Liver (tissue), 3 donors: Measurements from ENCODE around the gene CRABP2.

Experiments
- ATF3 ChIP-seq: IDR thresholded peaks from 2 replicates; pipeline ENCODE4 v1.6.1; 2016; ENCODE audit warnings: antibody characterized with exemption
- CTCF ChIP-seq: fragments of 150-350 bp; IDR thresholded peaks from 2 replicates; pipeline ENCODE4 v1.5.1; 2017; ENCODE audit warnings: improper control_type of control experiment, low read depth, low read length; ENCODE audit not compliant: missing input control
- EGR1 ChIP-seq, 2 donors: IDR thresholded peaks; 2 replicates each; pipeline ENCODE4 v1.6.1; 2016 to 2018; ENCODE audit warnings: antibody characterized with exemption in 2 of 2, low read depth in 2 of 2
- JUND ChIP-seq, 2 donors: IDR thresholded peaks; 2 replicates each; pipeline ENCODE4 v1.6.1; 2016; ENCODE audit warnings: antibody characterized with exemption in 2 of 2
- REST ChIP-seq: IDR thresholded peaks from 2 replicates; pipeline ENCODE4 v1.6.1; 2016; ENCODE audit warnings: antibody characterized with exemption, mild to moderate bottlenecking
- ZBTB33 ChIP-seq: IDR thresholded peaks from 2 replicates; pipeline ENCODE4 v1.6.1; 2016; ENCODE audit warnings: antibody characterized with exemption
- donor health status: healthy.
- donor health status: healthy.

- TF ChIP-seq ATF3 = no peak
- no peak for TF ChIP-seq CTCF
- no peak for TF ChIP-seq JUND (IDR thresholded peaks at IDR 0.05)
- TF ChIP-seq ZBTB33 = no peak
- TF ChIP-seq EGR1 (IDR thresholded peaks at IDR 0.05; ENCODE audit: low read depth in 2 of 2) = no peak
- TF ChIP-seq REST = no peak
Observed at GRCh38 chr1:156664046-156664766, 41.2 kb downstream of the CRABP2 start.
